NCI-H1048 (cell line): ENCODE measurements around the gene SCCPDH.
"Not testable (repeated sequence)": the region's sequence is repeated elsewhere in the genome, so short reads cannot be mapped to it uniquely, and the experiment has no call there.

Source experiments
- DNase-seq: peaks from one replicate; lab custom pipeline; 2025; lab: John Stamatoyannopoulos, UW

Gene SCCPDH

GRCh38 chr1:246708166-246708565, 16.0 kb upstream of the SCCPDH start:
- DNase-seq, result no peak

- DNase-seq, result no peak
Measured at GRCh38 chr1:246709196-246709595, 15.0 kb upstream of the SCCPDH start.

GRCh38 chr1:246709835-246710234, 14.4 kb upstream of the SCCPDH start:
- DNase-seq, result no peak

- DNase-seq, result no peak
Measured at GRCh38 chr1:246711548-246712003, 12.6 kb upstream of the SCCPDH start.

GRCh38 chr1:246712428-246712827, 11.8 kb upstream of the SCCPDH start:
- DNase-seq, result not testable (repeated sequence)

- DNase-seq, result not testable (repeated sequence)
Measured at GRCh38 chr1:246719361-246719760, 4.8 kb upstream of the SCCPDH start.

- not testable (repeated sequence) for DNase-seq
Measured at GRCh38 chr1:246720814-246721213, 3.4 kb upstream of the SCCPDH start.

- DNase-seq, result no peak
Measured at GRCh38 chr1:246722720-246723119, 1.5 kb upstream of the SCCPDH start.

- DNase-seq, result no peak
Measured at GRCh38 chr1:246724731-246725095, 504 bp downstream of the SCCPDH start.

- no peak for DNase-seq
Measured at GRCh38 chr1:246725191-246725590, 982 bp downstream of the SCCPDH start.

- no peak for DNase-seq
Measured at GRCh38 chr1:246726255-246726679, 2.1 kb downstream of the SCCPDH start.

- no peak for DNase-seq
Measured at GRCh38 chr1:246726881-246727280, 2.7 kb downstream of the SCCPDH start.

- DNase-seq, result no peak
Measured at GRCh38 chr1:246727594-246727993, 3.4 kb downstream of the SCCPDH start.

GRCh38 chr1:246728311-246728710, 4.1 kb downstream of the SCCPDH start:
- DNase-seq, result no peak

GRCh38 chr1:246729040-246729439, 4.8 kb downstream of the SCCPDH start:
- not testable (repeated sequence) for DNase-seq

GRCh38 chr1:246730839-246731238, 6.6 kb downstream of the SCCPDH start:
- no peak for DNase-seq

- DNase-seq, result not testable (repeated sequence)
Measured at GRCh38 chr1:246731873-246732272, 7.7 kb downstream of the SCCPDH start.

- DNase-seq, result no peak
Measured at GRCh38 chr1:246733704-246734103, 9.5 kb downstream of the SCCPDH start.

GRCh38 chr1:246734866-246735265, 10.7 kb downstream of the SCCPDH start:
- no peak for DNase-seq

GRCh38 chr1:246735735-246736134, 11.5 kb downstream of the SCCPDH start:
- no peak for DNase-seq

GRCh38 chr1:246742396-246742795, 18.2 kb downstream of the SCCPDH start:
- DNase-seq, result no peak

GRCh38 chr1:246746155-246746554, 21.9 kb downstream of the SCCPDH start:
- DNase-seq, result not testable (repeated sequence)

GRCh38 chr1:246748006-246748405, 23.8 kb downstream of the SCCPDH start:
- no peak for DNase-seq

GRCh38 chr1:246748867-246749266, 24.7 kb downstream of the SCCPDH start:
- no peak for DNase-seq

- DNase-seq, result no peak
Measured at GRCh38 chr1:246750752-246751151, 26.5 kb downstream of the SCCPDH start.
